ENCODE measurements around the gene EYS.
"Not testable (repeated sequence)": the region's sequence is repeated elsewhere in the genome, so short reads cannot be mapped to it uniquely, and the experiment has no call there.

EYS gene

DNA sequence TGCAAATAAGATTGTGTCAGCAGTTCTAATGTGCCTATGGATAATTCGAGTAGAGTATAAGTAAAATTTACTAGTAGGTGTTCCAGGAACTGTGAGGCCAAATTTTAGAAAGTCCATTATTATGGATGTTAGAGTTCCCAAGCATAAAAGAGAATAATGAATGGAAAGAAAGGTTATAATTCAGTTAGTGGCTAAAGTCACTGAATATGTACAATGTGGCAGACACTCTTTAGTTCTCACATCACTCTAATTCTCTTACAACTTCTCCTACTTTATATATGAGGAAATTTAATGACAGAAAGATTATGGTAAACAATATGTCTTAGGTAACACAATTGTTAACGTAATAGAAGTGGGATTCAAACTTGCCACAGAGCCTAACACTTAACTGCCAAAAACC, 75.3 kb downstream of the EYS start:
- no peak for DNase-seq

DNA sequence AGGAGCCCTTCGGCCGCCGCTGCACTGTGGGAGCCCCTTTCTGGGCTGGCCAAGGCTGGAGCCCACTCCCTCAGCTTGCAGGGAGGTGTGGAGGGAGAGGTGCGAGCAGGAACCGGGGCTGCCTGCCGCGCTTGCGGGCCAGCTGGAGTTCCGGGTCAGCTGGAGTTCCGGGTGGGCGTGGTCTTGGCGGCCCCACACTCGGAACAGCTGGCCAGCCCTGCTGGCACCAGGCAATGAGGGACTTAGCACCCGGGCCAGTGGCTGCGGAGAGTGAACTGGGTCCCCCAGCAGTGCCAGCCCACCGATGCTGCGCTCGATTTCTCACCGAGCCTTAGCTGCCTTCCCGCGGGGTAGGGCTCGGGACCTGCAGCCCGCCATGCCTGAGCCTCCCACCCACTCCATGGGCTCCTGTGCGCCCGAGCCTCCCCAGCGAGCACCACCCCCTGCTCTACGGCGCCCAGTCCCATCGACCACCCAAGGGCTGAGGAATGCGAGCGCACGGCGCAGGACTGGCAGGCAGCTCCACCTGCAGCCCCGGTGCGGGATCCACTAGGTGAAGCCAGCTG, 79.5 kb downstream of the EYS start:
- not testable (repeated sequence) for DNase-seq

DNA sequence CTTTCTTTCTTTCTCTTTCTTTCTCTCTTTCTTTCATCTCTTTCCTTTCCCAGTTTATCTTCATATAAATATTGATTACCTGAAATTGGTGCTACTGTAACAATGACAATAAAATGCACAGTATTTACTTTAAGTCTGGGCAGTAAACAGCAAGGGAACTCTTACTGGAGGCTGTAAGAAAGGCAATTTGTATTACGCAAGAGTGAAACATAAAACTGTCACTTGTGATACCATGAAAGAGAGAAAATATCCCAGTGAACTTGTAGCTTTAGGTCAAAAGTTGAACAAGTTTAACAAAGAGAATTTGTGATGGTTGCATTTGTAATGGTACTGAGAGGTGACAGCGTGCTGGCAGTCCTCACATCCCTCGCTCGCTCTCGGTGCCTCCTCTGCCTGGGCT, 80.0 kb downstream of the EYS start:
- DNase-seq = no peak

- DNase-seq = no peak
These were observed 83.5 kb downstream of the EYS start for GRCh38 chr6:65623566-65623965.

- DNase-seq = no peak
These were observed 96.3 kb downstream of the EYS start for GRCh38 chr6:65610746-65611145.

DNA sequence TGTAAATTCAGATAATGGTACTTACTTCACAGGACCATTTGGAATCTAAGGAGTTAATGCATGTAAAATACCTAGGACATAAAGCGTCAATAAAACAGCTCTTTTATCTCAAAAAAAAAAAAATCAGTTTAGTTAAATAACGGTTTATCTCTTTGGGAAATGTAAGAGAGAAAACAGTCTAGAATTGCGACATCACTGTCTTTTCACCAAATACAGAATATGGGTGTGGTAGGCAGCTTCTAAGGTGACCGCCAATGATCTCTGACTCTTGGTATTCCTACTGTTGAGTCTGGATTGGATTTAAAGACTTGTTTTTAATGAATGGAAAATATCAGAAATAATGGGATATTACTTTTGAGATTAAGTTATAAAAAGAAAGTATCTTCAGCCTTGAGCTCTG, 111.5 kb downstream of the EYS start:
- no peak for DNase-seq

DNA sequence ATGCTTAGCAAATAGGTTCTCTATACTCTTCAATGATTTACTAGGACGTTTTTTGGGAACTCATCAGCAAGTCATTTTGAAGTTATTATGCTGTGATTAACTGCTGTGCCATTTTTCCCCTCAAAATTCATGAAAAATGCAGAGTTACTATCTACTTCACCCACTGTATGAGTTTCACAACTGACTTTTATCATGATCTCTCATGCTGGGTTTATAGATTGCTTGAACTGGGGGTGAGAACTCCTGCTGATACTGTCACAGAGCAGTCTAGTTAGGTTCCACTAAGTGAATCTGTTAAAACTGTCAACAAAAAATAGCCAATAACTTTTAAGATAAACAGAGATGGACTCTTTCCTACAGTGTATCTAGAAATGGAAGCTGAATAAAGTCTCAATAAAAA, 136.7 kb downstream of the EYS start:
- DNase-seq = no peak

GRCh38 chr6:65569505-65569904, 137.5 kb downstream of the EYS start:
- DNase-seq = no peak

DNA sequence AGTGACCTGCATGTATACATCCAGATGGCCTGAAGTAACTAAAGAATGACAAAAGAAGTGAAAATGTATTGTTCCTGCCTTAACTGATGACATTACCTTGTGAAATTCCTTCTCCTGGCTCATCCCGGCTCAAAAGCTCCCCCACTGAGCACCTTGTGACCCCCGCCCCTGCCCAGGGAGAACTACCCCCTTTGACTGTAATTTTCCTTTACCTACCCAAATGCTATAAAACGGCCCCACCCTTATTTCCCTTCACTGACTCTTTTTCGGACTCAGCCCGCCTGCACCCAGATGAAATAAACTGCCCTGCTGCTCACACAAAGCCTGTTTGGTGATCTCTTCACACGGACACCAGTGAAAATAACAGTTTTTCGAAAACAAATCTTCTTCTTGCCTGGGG, 138.0 kb downstream of the EYS start:
- DNase-seq = not testable (repeated sequence)

GRCh38 chr6:65566117-65566516, 140.9 kb downstream of the EYS start:
- no peak for DNase-seq

- no peak for DNase-seq
These were observed 149.0 kb downstream of the EYS start for GRCh38 chr6:65558071-65558470.

DNA sequence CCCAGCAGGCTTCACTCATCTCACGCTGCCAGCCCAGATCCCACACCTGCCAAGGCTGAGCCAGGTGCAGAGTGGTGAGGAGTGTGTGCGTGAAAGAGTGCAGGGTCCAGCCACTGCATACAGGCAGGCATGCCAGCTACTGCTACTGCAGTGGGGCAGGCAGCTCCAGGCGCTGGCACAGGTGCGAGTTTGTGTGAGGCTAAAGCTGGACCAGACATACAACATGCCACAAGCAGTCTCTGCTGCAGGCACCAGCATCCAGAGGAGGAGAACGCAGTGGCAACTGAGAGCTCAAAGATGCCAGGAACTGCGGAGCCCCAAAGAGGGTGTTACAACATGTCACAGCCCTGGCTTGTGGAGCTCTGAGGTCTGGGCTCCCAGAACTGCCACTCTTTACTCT, 149.8 kb downstream of the EYS start:
- no peak for DNase-seq

GRCh38 chr6:65546894-65547293, 160.1 kb downstream of the EYS start:
- DNase-seq = no peak

DNA sequence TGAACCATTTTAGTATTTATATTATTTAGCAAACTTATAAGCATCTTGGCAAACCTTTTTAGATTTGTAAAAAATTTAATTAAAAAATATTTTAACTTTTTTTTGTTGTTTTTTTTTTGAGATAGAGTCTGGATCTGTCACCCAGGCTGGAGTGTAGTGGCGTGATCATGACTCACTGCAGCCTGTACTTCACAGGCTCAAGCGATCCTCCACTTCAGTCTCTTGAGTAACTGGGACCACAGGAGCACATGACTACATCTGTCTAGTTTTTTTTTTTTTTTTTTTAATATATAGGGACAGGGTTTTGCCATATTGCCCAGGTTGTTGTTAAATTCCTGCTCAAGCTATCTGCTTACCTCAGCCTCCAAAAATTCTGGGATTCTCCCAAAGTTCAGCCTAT, 161.1 kb downstream of the EYS start:
- no peak for DNase-seq

GRCh38 chr6:65538644-65539043, 168.4 kb downstream of the EYS start:
- DNase-seq = no peak

DNA sequence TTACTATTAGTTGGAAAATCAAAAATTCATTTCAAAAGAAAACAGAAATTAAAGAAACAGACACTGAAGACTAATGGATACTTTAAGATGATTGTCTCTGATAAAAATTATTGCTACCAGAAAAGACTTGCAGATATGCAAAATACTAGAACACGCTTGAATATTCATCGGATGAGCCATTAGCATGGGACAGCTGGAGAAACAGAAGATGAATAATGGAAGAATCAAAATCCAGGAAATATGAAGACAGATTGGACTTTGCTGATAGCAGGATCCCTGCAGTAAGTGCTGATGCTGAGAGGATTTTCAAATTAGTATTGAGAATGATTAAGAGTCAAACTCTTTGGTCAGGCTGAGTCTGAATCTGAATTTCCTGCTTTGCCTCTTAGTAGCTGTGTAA, 169.4 kb downstream of the EYS start:
- no peak for DNase-seq

GRCh38 chr6:65531533-65531932, 175.5 kb downstream of the EYS start:
- DNase-seq = no peak

DNA sequence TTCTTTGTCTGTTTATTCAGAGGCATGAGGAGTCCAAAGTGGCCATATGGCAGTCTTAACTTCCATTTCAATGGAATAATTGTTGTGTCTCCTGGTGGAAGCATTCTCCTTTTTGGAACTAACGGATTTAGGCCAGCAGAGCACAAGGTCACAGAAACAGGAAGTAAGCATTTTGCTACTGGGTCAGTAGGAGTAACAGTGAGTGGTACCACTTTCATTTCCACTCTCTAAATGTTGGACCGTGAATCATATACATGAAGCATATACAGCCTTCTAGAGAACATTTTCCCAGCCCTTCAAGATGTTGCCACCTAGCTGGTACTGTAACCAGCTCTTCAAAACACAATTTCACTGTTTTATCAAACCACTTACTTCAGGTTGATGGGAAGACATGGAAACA, 182.8 kb downstream of the EYS start:
- DNase-seq = no peak

GRCh38 chr6:65505736-65506135, 201.3 kb downstream of the EYS start:
- no peak for DNase-seq

GRCh38 chr6:65501045-65501444, 206.0 kb downstream of the EYS start:
- DNase-seq = no peak

DNA sequence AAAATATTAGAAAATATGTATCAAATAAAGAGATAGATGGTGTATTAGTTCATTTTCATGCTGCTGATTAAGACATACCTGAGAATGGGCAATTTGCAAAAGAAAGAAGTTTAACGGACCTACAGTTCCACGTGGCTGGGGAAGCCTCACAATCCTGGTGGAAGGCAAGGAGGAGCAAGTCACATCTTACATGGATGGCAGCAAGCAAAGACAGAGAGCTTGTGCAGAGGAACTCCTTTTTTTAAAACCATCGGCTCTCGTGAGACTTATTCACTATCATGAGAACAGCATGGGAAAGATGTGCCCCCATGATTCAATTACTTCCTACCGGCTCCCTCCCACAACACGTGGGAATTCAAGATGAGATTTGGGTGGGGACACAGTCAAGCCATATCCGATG, 223.4 kb downstream of the EYS start:
- DNase-seq = not testable (repeated sequence)

GRCh38 chr6:65469650-65470049, 237.4 kb downstream of the EYS start:
- DNase-seq = no peak

GRCh38 chr6:65468307-65468706, 238.7 kb downstream of the EYS start:
- DNase-seq = no peak

GRCh38 chr6:65461121-65461520, 245.9 kb downstream of the EYS start:
- no peak for DNase-seq

DNA sequence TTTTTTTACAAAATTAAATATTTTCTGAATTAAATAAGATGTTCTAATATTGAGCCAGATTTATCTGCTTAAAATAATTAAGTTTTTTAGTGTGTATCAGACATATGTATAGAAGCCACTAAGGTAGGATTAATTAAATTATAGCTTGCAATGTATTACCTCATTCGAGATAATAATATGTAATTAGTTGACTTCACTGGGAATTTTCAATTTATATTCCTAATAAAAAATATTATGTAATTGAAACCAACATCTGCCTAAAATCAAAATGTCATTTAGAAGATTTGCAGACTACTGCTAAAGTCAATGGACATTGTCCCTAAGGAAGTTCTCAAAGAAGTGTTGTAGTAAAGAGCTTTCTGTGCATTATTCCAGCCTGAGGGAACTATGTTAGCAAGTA, 254.7 kb downstream of the EYS start:
- DNase-seq = no peak

- no peak for DNase-seq
These were observed 256.6 kb downstream of the EYS start for GRCh38 chr6:65450451-65450850.

All from activated CD4-positive, alpha-beta T cell treated with anti-CD3 and anti-CD28 coated beads for 1 hour (primary cell).